Amniotic stem cell (primary cell): ENCODE measurements around the gene DENND4B.
A peak's percentile ranks its signal among the peaks of the same experiment; 100 is the strongest.
"Not testable (repeated sequence)": the region's sequence is repeated elsewhere in the genome, so short reads cannot be mapped to it uniquely, and the experiment has no call there.

Experiments used
- DNase-seq: peaks from one replicate; lab custom pipeline; 2025; lab: John Stamatoyannopoulos, UW

DENND4B gene

DNA sequence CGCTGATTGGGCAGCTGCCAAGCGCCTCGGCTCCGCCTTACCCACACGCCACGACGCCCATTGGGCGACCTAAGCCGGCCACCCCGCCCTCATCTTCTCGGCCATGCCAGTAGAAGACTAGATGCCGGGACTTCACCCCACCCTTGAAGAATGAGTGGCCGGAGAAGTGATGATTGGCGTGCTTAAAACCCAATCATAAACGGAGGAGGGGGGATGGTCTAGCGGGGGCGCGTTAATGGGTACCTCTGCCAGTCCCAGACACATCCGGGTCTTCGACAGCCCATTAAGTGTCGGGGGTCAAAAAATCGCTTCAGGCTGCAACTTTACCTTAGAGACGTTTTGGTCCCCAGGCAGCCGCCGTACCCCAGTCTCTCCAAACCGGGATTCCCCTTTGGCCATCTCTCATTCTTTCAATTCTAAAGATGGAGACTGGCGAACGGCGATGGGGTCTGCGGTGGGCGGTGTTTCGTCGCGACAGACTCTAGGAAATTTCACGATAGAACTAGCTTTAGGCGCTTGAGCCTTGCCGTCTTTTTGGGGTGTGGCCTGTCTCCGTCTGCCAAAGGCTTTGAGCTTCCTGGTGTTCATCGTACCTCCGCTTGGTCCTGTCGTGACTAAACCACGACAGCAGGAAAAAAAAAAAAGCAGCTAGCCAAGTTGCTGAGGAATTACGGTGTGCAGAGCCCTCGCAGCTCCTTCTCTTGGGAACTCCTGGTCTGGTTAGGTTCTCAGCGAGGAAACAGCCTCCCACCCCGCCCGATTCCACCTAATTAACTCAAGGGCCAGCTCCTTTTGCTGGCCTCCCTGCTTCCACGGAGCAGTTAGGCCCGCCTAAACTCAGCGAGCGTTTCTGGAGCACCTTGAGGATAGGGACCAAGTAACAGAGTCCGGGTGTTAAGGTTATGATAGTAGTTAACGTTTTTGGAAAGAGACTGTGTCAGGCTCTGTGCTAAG, 23.3 kb downstream of the DENND4B start, which contains the start of gene GATAD2B:
TSS of gene GATAD2B (minus strand) at position 1 of the 954 bp plus-strand sequence. CDS start 94,625 bp downstream, outside the sequence.
- DNase-seq, result peak; percentile 99

DNA sequence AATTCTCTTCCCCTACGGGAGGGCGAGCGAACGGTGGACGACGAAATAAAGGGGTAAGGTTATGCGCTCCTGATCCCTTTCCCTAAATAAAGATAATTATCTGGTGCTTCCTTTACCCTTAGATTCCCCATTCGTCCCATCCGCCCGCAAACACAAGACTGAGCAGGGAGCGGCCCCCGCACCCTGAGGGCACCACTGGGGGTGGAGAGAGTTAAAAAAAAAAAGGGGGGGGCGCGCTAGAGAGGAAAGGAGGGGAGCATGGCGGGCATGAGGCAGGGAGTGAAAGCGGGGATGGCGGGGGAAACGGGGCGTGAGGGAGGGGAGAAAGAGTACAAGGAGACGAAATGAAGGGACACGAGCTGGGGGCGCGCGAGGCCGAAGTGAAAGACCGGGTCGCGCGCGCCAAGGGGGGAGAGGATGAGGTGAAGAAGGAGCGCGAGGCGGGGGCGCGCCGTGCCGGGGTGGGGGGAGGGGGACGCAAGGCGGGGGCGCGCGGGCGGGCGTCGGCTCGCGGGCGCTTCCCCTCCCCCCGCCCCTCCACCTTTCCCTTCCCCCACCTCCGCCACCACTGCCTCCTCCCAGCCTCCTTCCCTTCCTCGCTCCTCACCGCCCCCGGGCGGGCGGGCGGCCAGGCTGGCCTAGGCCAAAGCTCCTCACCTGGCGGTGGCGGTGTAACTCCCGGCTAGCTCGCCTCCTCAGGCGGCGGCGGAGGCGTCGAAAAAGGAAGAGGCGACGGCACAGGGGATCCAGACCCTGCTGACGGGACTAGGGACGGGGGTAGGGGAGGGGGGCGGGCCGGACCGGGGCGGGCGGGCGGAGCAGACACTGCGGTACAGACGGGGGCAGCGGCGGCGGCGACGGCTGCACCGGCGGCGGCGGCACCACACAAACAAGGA, 24.2 kb downstream of the DENND4B start:
- no peak for DNase-seq

DNA sequence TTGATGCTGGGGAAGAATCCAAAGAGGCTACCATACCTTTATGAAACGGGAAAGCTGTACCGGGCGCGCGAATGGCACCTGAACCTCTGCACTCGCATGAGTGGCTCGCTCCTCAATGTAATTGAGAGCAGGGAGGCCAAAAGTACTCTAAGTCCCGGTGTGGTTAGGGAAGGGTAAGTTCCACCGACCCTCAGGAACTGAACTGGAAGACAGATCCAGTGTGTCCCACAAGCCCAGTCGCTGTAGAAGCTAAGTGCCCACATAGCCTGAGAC, 24.8 kb downstream of the DENND4B start:
- DNase-seq, result no peak

DNA sequence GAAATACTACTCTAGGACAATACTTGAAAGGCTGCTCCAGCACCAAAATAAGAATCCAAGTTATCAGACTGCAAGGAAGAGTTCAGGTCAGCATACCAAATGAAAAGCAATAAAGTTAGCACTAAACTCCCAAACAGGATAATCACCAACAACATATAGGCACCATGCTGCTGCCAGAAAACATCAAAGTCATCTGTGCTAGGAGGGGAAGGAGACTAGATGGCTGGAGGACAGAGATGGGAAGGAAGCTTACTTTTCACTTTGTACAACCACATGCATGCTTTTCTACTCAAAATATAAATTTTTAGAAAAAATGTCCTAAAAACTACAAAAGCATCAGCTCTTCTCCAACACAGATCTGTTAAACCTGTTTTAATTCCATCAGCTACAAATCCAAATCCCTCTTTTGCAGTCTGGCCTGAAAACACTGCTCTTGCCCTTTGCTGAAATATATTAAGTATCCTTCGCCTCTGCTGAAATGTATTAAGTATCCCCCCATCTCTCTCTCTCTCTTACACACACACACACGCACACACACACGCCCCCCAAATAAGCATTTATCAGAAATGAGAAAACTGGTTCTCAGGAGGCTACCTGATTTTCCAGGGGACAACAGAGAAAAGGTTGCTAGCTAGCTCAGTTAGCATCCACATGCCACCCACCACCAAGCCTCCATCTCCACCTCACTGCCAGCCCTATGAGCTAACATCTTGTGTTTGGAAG, 25.3 kb downstream of the DENND4B start:
- no peak for DNase-seq

DNA sequence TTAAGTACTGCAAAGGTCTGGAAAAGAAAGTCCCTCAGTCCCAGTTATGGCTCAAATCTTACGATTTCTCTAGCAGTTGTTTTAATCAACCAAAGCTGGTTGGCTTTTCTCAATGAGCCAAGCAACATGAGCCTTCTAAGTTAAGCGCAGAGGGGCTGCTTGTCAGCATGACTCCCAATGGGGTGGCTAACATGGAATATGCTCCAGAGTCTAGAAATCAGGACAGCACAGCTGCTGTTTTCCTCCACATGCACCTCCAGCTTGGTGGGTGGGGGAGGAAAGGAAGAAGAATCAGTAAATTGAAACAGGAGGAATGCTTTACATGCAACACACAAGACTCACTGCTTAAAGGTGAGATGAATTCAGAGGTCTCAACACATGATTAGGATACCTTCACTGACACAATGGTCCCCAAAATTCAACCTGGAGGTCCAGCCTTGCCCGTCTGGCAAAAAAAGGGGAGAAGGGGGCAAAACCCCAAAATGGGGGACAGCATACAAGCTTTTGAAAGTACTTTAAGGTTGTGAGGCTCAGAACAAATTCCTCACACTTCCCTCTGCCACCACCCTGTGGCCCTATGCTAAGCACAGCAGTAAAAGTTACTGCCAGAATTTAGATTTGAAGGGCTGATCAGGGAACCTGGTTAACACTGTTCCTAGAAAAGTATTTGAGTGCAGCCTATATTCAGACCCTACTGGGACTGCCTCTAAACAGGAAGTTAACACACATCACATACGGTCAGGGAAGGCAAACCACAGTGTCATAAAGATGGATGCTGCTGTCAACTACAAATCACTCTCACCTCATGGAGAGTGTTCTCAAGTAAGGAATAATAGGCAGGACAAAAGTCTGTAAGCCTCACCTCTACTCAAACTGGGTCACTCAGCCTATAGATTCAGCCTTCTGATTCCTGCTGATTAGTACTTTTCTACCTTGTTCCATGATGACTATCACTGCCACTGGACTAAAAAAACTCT, 26.4 kb downstream of the DENND4B start:
- DNase-seq, result no peak

DNA sequence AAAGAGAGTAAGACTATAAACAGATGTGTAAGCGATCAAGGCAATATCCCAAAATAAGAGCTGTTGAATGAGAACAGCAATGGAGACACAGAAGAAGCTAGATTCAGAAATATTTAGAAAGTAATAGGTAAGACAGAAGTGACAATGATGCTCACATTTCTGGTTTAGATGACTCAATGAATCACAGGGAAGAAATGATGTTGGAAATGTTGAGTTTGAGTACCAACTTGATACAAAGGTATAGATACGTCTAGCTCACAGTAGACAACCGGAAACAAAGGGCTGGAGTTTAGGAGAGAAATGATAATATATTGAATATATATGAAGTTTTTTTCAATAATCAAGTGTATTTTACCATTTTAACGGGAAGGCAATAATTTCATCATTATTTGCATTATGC, 30.2 kb downstream of the DENND4B start:
- no peak for DNase-seq

DNA sequence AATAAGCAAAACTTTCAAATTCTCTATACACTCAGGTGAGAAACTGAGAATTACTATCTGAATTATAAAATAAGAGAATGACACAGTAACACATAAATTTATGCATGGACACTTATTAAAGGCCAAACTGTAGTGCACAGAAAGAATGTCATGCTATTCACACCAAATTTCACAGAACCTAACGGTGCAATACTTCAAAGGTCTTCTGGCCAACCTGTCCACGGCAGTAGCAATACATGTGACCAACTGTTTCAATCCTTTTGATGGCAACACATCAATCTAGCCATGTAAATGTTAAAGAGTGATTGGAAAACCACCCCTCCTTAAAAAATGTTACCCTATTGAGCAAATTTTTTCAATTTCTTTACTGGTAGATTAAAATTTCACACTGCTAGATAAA, 34.2 kb downstream of the DENND4B start:
- no peak for DNase-seq

DNA sequence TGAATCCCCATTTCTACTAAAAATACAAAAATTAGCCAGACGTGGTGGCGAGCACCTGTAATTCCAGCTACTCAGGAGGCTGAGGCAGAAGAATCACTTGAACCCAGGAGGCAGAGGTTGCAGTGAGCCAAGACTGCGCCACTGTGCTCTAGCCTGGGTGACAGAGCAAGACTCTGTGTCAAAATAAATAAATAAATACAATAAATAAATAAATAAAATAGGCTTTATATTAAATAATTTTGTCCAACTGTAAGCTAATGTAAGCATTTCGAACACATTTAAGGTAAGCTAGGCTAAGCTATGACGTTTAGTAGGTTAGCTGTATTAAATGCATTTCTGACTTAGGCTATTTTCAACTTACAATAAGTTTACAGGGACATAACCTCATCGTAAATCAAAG, 36.0 kb downstream of the DENND4B start:
- not testable (repeated sequence) for DNase-seq

DNA sequence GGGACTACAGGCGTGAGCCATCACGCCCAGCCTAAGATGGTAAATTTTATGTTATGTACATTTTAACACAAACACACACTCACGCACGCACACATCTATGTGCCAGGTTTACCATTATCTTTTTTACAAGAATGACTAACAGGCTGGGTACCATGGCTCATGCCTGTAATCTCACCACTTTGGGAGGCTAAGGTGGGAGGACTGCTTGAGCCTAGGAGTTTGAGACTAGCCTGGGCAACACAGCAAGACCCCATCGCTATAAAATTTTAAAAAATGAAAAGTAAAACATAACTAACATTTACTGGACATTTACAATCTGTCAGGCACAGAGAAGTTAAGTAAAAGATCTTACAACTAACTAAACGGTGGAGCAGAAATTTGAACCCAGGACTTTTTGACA, 38.4 kb downstream of the DENND4B start:
- no peak for DNase-seq

DNA sequence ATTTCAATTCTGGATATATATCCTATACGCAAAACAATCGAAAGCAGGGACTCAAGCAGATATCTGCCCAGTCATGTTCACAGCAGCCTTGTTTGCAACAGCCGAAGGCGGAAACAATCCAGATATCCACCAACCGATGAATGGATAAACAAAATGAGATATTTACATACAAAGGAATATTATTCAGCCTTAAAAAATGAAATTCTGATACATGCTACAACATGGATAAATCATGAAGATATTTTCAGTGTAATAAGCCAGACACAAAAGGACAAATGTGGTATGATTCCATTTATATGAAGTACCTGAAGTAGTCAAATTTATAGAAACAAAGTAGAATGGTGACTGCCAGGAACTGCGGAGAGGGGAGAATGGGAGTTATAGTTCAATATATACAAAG, 39.4 kb downstream of the DENND4B start:
- DNase-seq, result no peak

DNA sequence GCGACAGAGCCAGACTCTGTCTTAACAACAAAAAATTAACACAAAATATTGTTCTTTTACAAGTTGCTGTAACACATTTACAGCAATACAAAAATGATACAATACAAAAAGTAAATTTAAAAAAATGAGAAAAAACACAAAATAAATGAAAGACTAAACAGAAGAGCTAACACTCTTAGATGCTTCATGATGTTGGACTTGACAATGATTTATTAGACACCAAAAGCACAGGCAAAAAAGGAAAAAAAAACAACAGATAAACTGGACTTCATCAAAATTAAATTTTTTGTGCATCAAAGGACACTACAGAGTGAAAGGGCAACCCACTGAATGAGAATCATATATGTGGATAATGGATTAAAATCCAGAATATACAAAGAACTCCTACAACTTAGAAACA, 40.1 kb downstream of the DENND4B start:
- no peak for DNase-seq

DNA sequence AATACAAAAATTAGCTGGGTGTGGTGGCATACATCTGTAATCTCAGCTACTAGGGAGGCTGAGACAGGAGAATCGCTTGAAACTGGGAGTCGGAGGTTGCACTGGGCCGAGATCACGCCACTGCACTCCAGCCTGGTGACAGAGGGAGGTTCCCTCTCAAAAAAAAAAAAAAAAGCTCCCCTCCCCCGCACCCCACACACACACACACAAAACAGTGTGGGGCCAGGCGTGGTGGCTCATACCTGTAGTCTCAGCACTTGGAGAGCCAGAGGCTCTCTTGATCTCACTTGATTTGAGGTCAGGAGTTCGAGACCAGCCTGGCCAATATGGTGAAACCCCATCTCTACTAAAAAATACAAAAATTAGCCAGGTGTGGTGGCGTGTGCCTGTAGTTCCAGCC, 40.6 kb downstream of the DENND4B start:
- DNase-seq, result not testable (repeated sequence)

DNA sequence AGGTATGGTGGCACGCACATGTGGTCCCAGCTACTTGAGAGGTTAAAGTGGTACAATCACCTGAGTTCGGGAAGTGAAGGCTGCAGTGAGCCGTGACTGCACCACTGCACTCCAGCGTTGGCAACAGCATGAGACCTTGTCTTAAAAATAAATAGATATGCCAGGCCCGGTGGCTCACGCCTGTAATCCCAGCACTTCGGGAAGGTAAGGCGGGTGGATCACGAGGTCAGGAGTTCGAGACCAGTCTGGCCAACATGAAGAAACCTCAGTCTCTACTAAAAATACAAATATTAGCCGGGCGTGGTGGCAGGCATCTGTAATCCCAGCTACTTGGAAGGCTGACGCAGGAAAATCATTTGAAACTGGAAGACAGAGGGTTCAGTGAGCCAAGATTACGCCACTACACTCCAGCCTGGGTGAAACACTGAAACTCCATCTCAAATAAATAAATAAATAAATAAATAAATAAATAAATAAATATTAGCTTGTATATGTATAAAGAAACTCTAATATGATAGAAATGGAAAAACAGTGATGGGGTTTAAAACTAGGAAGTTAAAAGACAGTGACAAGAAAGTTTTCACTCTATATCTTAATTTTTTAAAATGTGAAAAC, 42.6 kb downstream of the DENND4B start:
- DNase-seq, result no peak

DNA sequence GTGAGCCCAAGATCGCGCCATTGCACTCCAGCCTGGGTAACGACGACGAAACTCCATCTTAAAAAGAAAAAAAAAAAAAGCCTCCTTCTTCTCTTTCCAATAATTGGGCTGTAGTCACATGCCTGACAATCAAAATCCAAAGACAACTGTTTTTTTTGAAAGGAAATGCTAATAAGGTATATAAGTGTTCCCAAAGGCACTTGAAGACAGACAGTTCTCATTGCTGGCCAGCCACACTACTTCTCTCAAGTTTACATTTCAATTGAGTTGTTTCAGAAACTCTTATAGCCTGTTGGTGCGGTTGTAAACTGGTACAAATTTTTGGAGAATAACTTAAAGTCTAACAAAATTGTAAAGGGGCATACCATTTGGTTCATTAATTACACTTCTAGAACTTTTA, 47.0 kb downstream of the DENND4B start:
- no peak for DNase-seq

DNA sequence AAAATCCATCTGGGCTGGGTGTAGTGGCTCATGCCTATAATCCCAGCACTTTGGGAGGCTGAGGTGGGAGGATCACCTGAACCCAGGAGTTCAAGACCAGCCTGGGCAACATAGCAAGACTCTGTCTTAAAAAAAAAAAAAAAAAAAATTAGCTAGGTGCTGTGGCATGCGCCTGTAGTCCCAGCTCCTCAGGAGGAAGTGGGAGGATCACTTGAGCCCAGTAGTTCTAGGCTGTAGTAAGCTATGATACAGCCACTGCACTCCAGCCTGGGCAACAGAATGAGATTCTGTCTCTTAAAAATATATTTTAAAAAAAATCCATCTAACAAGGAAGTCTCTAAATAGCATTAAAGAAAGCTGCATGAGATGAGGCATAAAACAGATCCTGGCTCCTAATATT, 50.7 kb downstream of the DENND4B start:
- not testable (repeated sequence) for DNase-seq

DNA sequence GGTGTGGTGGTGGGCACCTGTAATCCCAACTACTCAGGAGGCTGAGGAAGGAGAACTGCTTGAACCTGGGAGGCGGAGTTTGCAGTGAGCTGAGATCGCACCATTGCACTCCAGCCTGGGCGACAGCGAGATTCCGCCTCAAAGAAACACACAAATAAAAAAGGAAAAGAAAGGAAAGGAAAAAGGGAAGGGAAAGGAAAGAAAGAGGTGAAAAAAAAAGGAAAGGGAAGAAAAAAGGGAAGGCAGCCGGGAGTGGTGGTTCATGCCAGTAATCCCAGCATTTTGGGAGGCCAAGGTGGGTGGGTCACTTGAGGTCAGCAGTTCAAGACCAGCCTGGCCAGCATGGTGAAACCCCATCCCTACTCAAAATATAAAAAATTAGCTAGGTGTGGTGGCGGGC, 55.5 kb downstream of the DENND4B start:
- not testable (repeated sequence) for DNase-seq

DNA sequence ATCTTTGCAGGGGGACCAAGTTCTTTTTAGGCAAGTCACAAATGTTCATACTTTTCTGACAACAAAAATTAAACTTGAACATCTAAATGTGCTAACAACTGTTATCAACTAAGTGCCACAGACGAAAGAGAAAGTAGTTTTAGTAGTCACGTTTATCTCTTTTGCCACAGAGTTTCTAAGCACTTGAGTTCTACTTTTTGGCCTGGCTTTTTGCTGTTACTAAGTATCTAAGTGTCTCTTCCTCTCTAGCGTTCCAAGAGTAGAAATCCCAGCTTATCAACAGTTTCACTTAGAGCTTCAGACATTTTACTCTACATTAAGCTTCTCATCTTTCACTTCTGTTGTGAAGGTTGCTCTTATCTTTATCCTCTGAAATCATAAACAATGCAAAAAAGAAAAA, 58.0 kb downstream of the DENND4B start:
- no peak for DNase-seq

DNA sequence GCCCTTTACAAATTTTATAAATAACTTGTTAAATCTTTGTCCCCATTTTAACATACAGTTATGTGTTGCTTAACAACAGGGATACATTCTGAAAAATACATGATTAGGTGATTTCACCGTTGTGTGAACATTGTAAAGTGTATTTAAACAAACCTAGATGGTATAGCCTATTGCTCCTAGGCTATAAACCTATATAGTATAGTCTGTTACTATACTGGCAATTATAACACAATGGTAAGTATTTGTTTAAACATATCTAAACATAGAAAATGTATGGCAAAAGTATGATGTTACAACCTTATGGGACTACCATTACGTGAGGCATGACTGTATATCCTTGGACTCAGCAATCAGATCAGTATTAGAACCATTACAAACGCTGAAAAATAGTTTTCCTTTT, 60.4 kb downstream of the DENND4B start:
- DNase-seq, result no peak

DNA sequence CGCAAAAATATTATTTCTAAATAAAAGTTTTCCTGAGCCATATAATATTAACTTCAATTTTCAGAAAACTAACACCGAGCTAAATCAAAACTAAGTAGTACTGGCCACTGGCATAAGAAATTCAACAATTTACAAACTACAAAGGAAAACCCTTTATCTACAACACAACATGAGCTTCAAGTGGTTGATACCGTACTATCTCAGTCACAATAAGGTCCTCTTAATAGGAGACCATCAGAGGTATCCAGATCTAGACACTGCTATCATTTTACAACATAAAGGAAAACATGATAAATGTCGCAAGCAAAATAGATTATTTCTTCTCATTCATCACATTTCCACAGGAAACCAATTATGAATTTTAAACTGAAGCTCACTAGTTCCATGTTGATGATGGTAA, 63.3 kb downstream of the DENND4B start:
- no peak for DNase-seq

DNA sequence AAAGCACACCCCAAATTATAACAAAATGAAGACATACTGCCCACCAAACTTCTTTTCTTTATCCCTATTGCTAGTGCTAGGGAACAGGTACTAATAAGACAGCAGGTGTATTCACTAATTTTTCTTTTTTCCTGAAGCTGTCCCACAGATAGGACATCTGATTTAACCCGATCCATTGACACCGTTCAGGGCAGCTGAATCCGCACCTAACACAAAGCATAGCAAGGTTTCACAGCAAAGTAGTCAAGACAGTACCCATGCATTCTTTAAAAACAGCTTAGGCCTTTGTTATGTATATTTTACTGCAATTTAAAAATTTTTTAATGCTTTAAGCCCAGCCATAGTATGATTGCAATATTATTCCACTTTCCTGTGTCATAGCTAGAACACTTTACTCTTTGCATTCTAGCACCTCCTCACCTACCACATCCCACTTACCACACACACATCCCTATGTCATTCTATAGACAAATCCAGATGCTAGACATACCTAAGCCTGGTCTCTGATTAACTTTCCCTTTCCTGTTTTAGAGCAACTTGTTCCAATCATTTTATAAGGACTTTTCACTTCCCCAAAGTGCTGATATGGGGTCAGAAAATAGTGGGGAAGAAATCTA, 64.1 kb downstream of the DENND4B start:
- no peak for DNase-seq
